OCI-LY1 (cell line): ENCODE results near the gene APOC4.

Experiments
- H2AFZ ChIP-seq: fragments of 200-600 bp; sonication (generic), shearing (Covaris generic); 2 replicates; pipeline ENCODE4 v1.6.0; 2014; ENCODE audit warnings: antibody characterized with exemption, mild to moderate bottlenecking, low read length
- H3F3A ChIP-seq: fragments of 200-600 bp; sonication (generic), shearing (Covaris generic); 2 replicates; pipeline ENCODE4 v1.6.0; 2014; ENCODE audit warnings: mild to moderate bottlenecking, antibody characterized with exemption, low read length, moderate library complexity; ENCODE audit not compliant: insufficient read depth
- H3K27ac ChIP-seq: fragments of 200-600 bp; sonication (generic); 2 replicates; pipeline ENCODE4 v1.5.1; 2014; ENCODE audit warnings: low read length, mixed run types, mild to moderate bottlenecking, low read depth; ENCODE audit not compliant: poor library complexity, severe bottlenecking
- H3K27me3 ChIP-seq: fragments of 200-600 bp; sonication (generic); 2 replicates; pipeline ENCODE4 v1.6.0; 2014; ENCODE audit warnings: antibody characterized with exemption, mild to moderate bottlenecking, low read length, moderate library complexity; ENCODE audit not compliant: insufficient read depth
- H3K36me3 ChIP-seq: fragments of 200-600 bp; sonication (generic); 2 replicates; pipeline ENCODE4 v1.6.1; 2014; ENCODE audit warnings: mild to moderate bottlenecking, antibody characterized with exemption, low read length, moderate library complexity, mixed read lengths; ENCODE audit not compliant: insufficient read depth
- H3K4me1 ChIP-seq: fragments of 200-600 bp; sonication (generic); 2 replicates; pipeline ENCODE4 v1.5.1; 2014; ENCODE audit warnings: mild to moderate bottlenecking, low read length, moderate library complexity; ENCODE audit not compliant: insufficient read depth, severe bottlenecking
- H3K4me2 ChIP-seq: fragments of 200-600 bp; sonication (generic), shearing (Covaris generic); 2 replicates; pipeline ENCODE4 v1.6.1; 2014; ENCODE audit warnings: low read length
- H3K4me3 ChIP-seq: fragments of 200-600 bp; sonication (generic); 2 replicates; pipeline ENCODE4 v1.5.1; 2014; ENCODE audit warnings: low read length, low read depth, mild to moderate bottlenecking, mixed read lengths; ENCODE audit not compliant: poor library complexity, severe bottlenecking
- H3K79me2 ChIP-seq: fragments of 200-600 bp; shearing (Covaris generic); 2 replicates; pipeline ENCODE4 v1.6.1; 2016; ENCODE audit warnings: mixed run types, low read length, mixed read lengths; ENCODE audit not compliant: insufficient read depth
- H3K9ac ChIP-seq: fragments of 200-600 bp; sonication (generic), shearing (Covaris generic); 2 replicates; pipeline ENCODE4 v1.6.1; 2014; ENCODE audit warnings: mild to moderate bottlenecking, low read length, mixed read lengths
- H3K9me2 ChIP-seq: fragments of 200-600 bp; sonication (generic), shearing (Covaris generic); 2 replicates; pipeline ENCODE4 v1.6.1; 2014; ENCODE audit warnings: low read depth, mild to moderate bottlenecking, low read length, mixed read lengths
- H3K9me3 ChIP-seq: fragments of 200-600 bp; shearing (Covaris generic); 2 replicates; pipeline ENCODE4 v1.6.1; 2014; ENCODE audit warnings: low read length, mixed read lengths
- H4K20me1 ChIP-seq: fragments of 200-600 bp; sonication (generic), shearing (Covaris generic); 2 replicates; pipeline ENCODE4 v1.6.0; 2016; ENCODE audit warnings: mild to moderate bottlenecking, low read length; ENCODE audit not compliant: insufficient read depth
- EZH2 ChIP-seq: fragments of 200-600 bp; sonication (generic), shearing (Covaris generic); IDR thresholded peaks from 2 replicates; pipeline ENCODE4 v1.8.0; 2017; ENCODE audit warnings: borderline replicate concordance, mixed run types, mild to moderate bottlenecking, antibody characterized with exemption, low read length, moderate library complexity, mixed read lengths
- TF ChIP-seq, protein P1 (sequence below): fragments of 200-600 bp; sonication (generic), shearing (Covaris generic); IDR thresholded peaks from 2 replicates; pipeline ENCODE4 v1.5.1; 2017; ENCODE audit warnings: mild to moderate bottlenecking, antibody characterized with exemption, low read length, moderate library complexity, mixed read lengths

The APOC4 gene

DNA sequence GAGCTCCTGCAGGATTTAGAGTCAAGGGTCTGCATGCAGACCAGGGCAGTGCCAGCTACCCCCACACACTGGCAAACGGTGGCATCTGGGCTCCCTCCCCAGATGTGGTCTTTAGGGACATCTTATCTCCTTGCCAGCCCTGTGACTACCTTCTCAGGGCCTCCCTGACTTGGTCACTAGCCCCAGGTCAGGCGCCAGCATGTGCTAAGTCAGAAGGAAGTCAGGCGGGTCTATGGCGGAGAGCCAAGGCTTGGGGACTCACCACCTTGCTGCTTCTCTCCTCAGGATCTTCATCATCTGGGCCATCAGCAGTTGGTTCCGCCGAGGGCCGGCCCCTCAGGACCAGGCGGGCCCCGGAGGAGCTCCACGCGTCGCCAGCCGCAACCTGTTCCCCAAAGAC is 30.8 kb downstream of the APOC4 start:
- Histone ChIP-seq H3K79me2 (no peaks in the 10 kb centered on the region), H3K9me2 (no peaks in the 10 kb centered on the region), H3F3A (no peaks in the 10 kb centered on the region), H3K9me3 (no peaks in the 10 kb centered on the region), H4K20me1 (no peaks in the 10 kb centered on the region), H3K27me3 (no peaks in the 10 kb centered on the region), H3K4me2 (no peak overlapping the region), H3K4me1 (peaks cover 5% of the 10 kb centered on the region), H3K36me3 (peaks cover 66% of the 10 kb centered on the region), H3K27ac (no peak overlapping the region), H3K9ac (no peak overlapping the region; the same call in 1 of the 2 replicates), H2AFZ (no peak overlapping the region), H3K4me3 (no peak overlapping the region)
- TF ChIP-seq, protein P1, sequence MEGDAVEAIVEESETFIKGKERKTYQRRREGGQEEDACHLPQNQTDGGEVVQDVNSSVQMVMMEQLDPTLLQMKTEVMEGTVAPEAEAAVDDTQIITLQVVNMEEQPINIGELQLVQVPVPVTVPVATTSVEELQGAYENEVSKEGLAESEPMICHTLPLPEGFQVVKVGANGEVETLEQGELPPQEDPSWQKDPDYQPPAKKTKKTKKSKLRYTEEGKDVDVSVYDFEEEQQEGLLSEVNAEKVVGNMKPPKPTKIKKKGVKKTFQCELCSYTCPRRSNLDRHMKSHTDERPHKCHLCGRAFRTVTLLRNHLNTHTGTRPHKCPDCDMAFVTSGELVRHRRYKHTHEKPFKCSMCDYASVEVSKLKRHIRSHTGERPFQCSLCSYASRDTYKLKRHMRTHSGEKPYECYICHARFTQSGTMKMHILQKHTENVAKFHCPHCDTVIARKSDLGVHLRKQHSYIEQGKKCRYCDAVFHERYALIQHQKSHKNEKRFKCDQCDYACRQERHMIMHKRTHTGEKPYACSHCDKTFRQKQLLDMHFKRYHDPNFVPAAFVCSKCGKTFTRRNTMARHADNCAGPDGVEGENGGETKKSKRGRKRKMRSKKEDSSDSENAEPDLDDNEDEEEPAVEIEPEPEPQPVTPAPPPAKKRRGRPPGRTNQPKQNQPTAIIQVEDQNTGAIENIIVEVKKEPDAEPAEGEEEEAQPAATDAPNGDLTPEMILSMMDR, result no peak
- no peak for TF ChIP-seq EZH2

DNA sequence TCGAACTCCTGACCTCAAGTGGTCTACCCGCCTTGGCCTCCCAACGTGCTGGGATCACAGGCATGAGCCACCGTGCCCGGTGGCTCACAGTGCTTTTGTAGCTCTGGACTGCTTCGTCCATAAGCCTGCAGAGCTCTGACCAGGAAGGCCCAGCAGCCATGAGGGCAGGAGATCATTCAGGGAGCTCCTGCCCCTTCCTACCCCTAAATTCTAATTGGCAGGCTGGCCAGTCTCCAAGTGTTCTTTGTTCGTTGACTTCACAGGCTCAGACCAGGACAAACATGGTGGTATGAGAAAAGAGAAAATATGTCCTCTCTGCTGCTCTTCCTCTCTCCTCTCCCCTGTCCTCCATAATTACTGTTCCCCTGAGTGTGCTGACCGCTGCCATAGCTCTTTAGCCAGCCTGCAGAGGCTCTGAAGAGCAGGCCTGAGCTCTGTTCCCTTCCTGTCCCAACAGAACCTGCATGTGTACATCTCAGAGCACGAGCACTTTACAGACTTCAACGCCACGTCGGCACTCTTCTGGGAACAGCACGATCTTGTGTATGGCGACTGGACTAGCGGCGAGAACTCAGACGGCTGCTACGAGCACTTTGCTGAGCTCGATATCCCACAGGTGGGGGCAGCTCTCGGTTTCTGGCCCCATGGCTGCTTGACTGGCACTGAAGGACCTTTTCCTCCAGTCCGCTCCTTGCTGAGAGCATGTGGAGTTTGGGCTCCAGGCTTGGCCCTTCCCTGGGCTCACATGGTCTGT is 32.1 kb downstream of the APOC4 start:
- H3K27me3 ChIP-seq, result no peaks in the 10 kb centered on the region
- H3K9me2 ChIP-seq, result no peaks in the 10 kb centered on the region
- peaks cover 5% of the 10 kb centered on the region for H3K4me1 ChIP-seq
- H3K36me3 ChIP-seq, result peaks cover 62% of the 10 kb centered on the region
- H2AFZ ChIP-seq, result no peak overlapping the region
- H3K27ac ChIP-seq, result no peak overlapping the region
- no peak overlapping the region for H3K9ac ChIP-seq
- no peaks in the 10 kb centered on the region for H3F3A ChIP-seq
- no peak overlapping the region for H3K4me2 ChIP-seq
- TF ChIP-seq EZH2, result no peak
- TF ChIP-seq, protein P1, result no peak
- no peaks in the 10 kb centered on the region for H3K9me3 ChIP-seq
- H3K4me3 ChIP-seq, result no peak overlapping the region
- no peaks in the 10 kb centered on the region for H3K79me2 ChIP-seq
- no peaks in the 10 kb centered on the region for H4K20me1 ChIP-seq

DNA sequence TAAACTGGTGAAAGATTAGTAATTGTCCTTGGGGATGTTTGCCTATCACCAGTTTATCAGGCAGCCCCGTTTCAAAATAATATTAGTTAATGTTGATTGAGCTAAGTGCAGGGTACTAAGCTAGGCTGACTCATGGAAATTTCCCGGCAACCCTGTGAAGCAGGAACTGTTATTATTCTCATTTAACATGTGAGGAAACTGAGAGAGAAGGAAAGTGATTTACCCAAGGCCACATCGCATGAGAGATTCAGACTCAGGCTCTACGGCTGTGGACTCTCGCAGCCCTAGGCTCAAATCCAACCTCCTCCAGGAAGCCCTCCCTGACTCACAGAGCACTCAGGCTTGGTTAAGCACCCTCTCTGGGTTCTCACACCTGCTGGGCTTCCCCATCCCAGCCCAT is 32.8 kb downstream of the APOC4 start:
- Histone ChIP-seq H3K27ac (no peak overlapping the region), H3K27me3 (no peaks in the 10 kb centered on the region), H3K9me2 (no peaks in the 10 kb centered on the region), H4K20me1 (no peaks in the 10 kb centered on the region), H3F3A (no peaks in the 10 kb centered on the region), H3K9me3 (no peaks in the 10 kb centered on the region), H3K4me3 (no peak overlapping the region), H3K36me3 (peaks cover 68% of the 10 kb centered on the region), H3K79me2 (no peaks in the 10 kb centered on the region), H3K9ac (no peak overlapping the region), H3K4me1 (peaks cover 5% of the 10 kb centered on the region), H3K4me2 (no peak overlapping the region), H2AFZ (no peak overlapping the region)
- no peak for TF ChIP-seq EZH2
- TF ChIP-seq, protein P1, result no peak
